ENCODE data around the gene SH3GL1. TPM values are rescaled to one million over a fixed set of nuclear protein-coding genes. Genes with fewer than 3 reads are reported as not detected.

The SH3GL1 gene, protein sequence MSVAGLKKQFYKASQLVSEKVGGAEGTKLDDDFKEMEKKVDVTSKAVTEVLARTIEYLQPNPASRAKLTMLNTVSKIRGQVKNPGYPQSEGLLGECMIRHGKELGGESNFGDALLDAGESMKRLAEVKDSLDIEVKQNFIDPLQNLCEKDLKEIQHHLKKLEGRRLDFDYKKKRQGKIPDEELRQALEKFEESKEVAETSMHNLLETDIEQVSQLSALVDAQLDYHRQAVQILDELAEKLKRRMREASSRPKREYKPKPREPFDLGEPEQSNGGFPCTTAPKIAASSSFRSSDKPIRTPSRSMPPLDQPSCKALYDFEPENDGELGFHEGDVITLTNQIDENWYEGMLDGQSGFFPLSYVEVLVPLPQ
- total RNA-seq, result 10 to 100 TPM; 49.4 to 77.2 (median 59.5) TPM

DNA sequence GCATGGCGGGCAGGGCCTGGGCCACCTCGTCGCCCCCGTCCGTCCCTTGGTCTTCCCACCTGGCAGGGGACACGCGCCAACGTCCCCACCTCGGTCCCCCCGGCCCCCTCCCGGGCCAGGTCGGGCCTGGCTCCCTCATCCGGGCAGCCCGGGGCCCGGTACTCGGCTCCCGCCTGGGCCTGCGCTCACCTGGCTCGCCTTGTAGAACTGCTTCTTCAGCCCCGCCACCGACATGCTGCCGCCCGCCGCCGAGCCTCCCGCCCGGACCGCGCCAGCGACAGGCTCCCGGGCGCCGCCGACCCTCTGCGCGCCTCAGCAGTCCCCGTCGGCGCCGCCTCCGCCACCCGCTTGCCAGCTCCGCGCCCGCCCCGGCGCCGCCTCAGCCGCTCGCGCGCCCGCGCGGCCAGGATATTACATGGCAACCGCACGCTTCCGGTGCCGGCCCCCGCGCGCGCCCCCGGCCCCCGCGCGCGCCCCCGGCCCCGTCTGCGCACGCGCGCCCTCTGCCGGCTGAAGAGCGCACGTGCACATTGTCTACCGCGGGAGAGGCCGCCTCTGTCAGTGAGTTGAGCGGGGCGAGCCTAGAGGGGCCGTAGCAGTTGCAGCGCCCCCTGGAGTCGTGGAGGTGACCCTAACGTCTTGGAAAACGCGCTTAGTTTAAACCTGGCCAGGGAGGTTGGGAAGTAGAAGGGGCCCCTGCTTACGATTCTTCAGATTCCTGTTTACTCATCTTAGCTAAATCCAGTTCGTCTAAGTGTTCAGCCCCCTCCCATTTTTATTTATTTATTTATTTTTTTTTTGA, at the start of gene SH3GL1:
Gene SH3GL1 (minus strand): TSS at position 413 of the 802 bp plus-strand sequence. CDS start 179 bp downstream, at position 234.
- peak; percentile 98 for DNase-seq (ENCODE audit: extremely low spot score)
- WGBS, result 1% methylated on average over 15 of the region's 90 CpGs
- H3K4me1 ChIP-seq, result peaks cover 51 to 68% (median 61%) of the 10 kb centered on the region in 4 donors
- peaks cover 0 to 14% (median 6%) of the 10 kb centered on the region in 4 donors for H3K36me3 ChIP-seq
- H3K9me3 ChIP-seq, result no peaks in the 10 kb centered on the region
- peak within 1 kb of the TSS; percentile 93 to 99 (median 96) for H3K4me3 ChIP-seq
- TF ChIP-seq POLR2A (IDR thresholded peaks at IDR 0.05; ENCODE audit: low read depth), result peak; percentile 18
- TF ChIP-seq, protein P1, sequence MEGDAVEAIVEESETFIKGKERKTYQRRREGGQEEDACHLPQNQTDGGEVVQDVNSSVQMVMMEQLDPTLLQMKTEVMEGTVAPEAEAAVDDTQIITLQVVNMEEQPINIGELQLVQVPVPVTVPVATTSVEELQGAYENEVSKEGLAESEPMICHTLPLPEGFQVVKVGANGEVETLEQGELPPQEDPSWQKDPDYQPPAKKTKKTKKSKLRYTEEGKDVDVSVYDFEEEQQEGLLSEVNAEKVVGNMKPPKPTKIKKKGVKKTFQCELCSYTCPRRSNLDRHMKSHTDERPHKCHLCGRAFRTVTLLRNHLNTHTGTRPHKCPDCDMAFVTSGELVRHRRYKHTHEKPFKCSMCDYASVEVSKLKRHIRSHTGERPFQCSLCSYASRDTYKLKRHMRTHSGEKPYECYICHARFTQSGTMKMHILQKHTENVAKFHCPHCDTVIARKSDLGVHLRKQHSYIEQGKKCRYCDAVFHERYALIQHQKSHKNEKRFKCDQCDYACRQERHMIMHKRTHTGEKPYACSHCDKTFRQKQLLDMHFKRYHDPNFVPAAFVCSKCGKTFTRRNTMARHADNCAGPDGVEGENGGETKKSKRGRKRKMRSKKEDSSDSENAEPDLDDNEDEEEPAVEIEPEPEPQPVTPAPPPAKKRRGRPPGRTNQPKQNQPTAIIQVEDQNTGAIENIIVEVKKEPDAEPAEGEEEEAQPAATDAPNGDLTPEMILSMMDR (IDR thresholded peaks at IDR 0.05), result peak; percentile 91 to 100 (median 92)
- TF ChIP-seq EP300 (IDR thresholded peaks at IDR 0.05), result no peak
- TF ChIP-seq POLR2AphosphoS5 (IDR thresholded peaks at IDR 0.05), result peak; percentile 60 to 92
- no peaks in the 10 kb centered on the region for H3K27me3 ChIP-seq
- intact Hi-C loops (cut with DNase I), result no loop called here
- peak within 1 kb of the TSS; percentile 97 to 99 (median 98) for H3K27ac ChIP-seq (replicated peaks in 1 of 4)

DNA sequence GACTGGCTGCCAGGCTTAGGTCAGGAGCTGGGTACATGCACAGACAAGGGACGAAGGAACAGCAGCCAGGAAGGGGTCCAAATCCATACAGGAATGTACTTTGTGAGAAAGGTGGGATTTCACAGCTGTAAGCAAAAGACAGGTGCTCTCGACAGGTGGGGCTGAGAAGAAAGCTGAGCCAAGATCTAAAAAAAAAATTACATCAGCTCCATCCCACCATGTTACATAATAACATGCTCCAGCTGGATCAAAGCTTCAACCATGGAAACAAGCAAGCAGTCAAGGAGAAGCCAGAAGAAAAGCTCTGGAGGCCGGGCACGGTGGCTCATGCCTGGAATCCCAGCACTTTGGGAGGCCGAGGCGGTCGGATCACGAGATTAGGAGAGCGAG, 49.3 kb upstream of the SH3GL1 start:
- H3K4me1 ChIP-seq, result peaks cover 2 to 45% (median 29%) of the 10 kb centered on the region in 4 donors
- peak overlapping the region; percentile 69 to 87 (median 84) for H3K27ac ChIP-seq (replicated peaks in 1 of 4)
- no peak for TF ChIP-seq EP300 (IDR thresholded peaks at IDR 0.05)
- no peak for TF ChIP-seq POLR2AphosphoS5 (IDR thresholded peaks at IDR 0.05)
- TF ChIP-seq POLR2A (IDR thresholded peaks at IDR 0.05; ENCODE audit: low read depth), result no peak
- TF ChIP-seq, protein P1 (IDR thresholded peaks at IDR 0.05), result no peak
- 68% methylated on average over 9 of the region's 9 CpGs for WGBS
- H3K9me3 ChIP-seq, result no peaks in the 10 kb centered on the region
- H3K4me3 ChIP-seq, result no peak overlapping the region
- H3K27me3 ChIP-seq, result no peaks in the 10 kb centered on the region
- H3K36me3 ChIP-seq, result peaks cover 68 to 100% (median 89%) of the 10 kb centered on the region in 4 donors
- intact Hi-C loops (cut with DNase I), result no loop called here
- DNase-seq (ENCODE audit: extremely low spot score), result no peak

DNA sequence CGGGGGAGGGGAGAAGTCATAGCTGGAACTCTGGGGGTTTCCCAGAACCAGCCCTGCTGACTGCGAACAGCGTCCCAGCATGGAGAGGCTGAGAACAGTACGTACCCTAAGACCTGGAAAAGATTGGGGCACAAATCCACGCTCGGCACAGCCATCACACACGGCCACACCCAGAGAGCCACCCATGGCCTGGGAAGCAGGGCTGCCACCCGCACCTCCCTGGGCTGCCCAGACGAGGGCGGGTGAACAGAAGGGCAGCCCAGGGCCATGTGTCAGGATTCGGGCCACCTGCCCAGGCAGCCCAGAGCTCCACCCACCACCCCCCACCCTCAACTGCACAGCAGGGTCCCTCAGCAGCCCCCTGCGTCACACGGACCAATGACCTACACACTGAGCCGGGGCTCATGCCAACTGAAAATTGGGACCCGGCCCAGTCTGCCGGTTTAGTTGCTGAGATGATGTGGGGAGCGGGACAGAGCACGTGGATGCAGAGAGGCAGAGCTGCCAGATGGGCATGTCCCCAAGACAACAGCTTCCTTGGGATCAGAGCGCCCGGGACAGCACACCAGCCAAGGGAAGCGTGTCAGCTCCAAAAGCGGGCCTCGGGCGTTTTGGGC, 48.8 kb upstream of the SH3GL1 start:
- H3K27me3 ChIP-seq, result no peaks in the 10 kb centered on the region
- peaks cover 68 to 100% (median 94%) of the 10 kb centered on the region in 4 donors for H3K36me3 ChIP-seq
- TF ChIP-seq, protein P1 (IDR thresholded peaks at IDR 0.05), result peak in 2 of 3 experiments; percentile 13 to 33
- TF ChIP-seq POLR2AphosphoS5 (IDR thresholded peaks at IDR 0.05) (peak; percentile 34 to 60), POLR2A (IDR thresholded peaks at IDR 0.05; ENCODE audit: low read depth) (no peak), EP300 (IDR thresholded peaks at IDR 0.05) (peak; percentile 75)
- H3K9me3 ChIP-seq, result no peaks in the 10 kb centered on the region
- intact Hi-C loops (cut with DNase I), result no loop called here
- H3K4me1 ChIP-seq, result peaks cover 0 to 40% (median 24%) of the 10 kb centered on the region in 4 donors
- no peak for DNase-seq (ENCODE audit: extremely low spot score)
- 26% methylated on average over 10 of the region's 24 CpGs for WGBS
- peak overlapping the region; percentile 69 to 87 (median 84) for H3K27ac ChIP-seq (replicated peaks in 1 of 4)
- no peak overlapping the region for H3K4me3 ChIP-seq

DNA sequence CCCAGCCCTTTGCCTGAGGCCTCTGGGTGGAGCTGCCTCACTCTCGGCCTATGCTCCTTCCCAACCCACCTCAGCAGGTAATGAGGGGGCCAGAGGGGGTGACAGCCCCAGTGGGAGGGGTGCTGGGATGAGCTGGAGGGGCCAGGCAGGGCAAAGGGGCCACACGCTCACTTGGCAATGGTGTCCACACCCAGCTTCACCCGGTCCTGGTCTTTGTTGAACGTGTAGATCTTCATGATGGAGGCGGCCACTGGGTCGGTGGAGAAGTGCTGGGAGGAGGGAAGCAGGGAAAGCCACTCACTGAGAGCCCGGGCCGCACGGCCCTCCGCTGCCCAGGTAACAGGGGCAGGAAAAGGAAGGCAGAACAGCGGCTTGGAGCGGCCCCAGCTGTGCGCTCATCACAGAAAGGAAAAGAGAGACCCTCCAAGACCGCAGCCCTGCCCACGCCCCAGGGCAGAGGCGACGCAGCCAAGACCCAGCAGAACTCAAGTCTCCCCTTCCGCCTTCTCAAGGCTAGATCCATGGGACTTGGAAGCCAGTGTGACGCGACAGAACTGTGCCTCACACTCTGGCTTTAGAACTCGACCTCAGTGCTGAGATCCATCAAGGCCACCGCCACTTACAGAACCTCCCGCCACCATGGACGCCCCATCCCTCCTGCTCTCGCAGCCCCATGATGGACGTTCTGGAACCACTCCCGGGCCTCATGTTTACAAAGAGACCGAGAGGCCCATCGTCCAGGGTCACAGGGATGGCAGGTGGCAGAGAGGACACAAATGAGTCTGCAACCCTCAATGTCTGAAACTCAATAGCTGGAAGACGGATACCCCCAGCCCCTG, 48.0 kb upstream of the SH3GL1 start:
- DNase-seq (ENCODE audit: extremely low spot score), result no peak
- 85% methylated on average over 20 of the region's 30 CpGs for WGBS

More for the DNA sequence above, 48.0 kb upstream of the SH3GL1 start:
- H3K36me3 ChIP-seq, result peaks cover 63 to 96% (median 90%) of the 10 kb centered on the region in 4 donors
- no peak overlapping the region for H3K4me3 ChIP-seq
- TF ChIP-seq POLR2AphosphoS5 (IDR thresholded peaks at IDR 0.05) (no peak), EP300 (IDR thresholded peaks at IDR 0.05) (no peak), POLR2A (IDR thresholded peaks at IDR 0.05; ENCODE audit: low read depth) (no peak)
- TF ChIP-seq, protein P1 (IDR thresholded peaks at IDR 0.05), result no peak
- no peaks in the 10 kb centered on the region for H3K9me3 ChIP-seq
- intact Hi-C loops (cut with DNase I), result no loop called here
- H3K27me3 ChIP-seq, result no peaks in the 10 kb centered on the region
- peaks cover 0 to 34% (median 23%) of the 10 kb centered on the region in 4 donors for H3K4me1 ChIP-seq
- peak overlapping the region; percentile 69 to 87 (median 84) for H3K27ac ChIP-seq (replicated peaks in 1 of 4)
